GM12865 (cell line): ENCODE measurements around the gene HAP1.
A peak's percentile ranks its signal among the peaks of the same experiment; 100 is the strongest.
"Not testable (repeated sequence)": the region's sequence is repeated elsewhere in the genome, so short reads cannot be mapped to it uniquely, and the experiment has no call there.

Source experiments
- DNase-seq: peaks from one replicate; pipeline ENCODE4 v3.0.0; 2010; ENCODE audit warnings: low read depth
- H3K4me3 ChIP-seq: 2 replicates; pipeline ENCODE4 v1.5.1; 2011; ENCODE audit warnings: mild to moderate bottlenecking, low read depth, low read length, control low read depth
- TF ChIP-seq, protein P1 (sequence below): IDR thresholded peaks from 2 replicates; pipeline ENCODE4 v1.5.1; 2011; ENCODE audit warnings: low read length, control low read depth, low read depth, inconsistent platforms; ENCODE audit not compliant: insufficient read depth; ENCODE audit errors: missing control alignments

HAP1 gene

DNA sequence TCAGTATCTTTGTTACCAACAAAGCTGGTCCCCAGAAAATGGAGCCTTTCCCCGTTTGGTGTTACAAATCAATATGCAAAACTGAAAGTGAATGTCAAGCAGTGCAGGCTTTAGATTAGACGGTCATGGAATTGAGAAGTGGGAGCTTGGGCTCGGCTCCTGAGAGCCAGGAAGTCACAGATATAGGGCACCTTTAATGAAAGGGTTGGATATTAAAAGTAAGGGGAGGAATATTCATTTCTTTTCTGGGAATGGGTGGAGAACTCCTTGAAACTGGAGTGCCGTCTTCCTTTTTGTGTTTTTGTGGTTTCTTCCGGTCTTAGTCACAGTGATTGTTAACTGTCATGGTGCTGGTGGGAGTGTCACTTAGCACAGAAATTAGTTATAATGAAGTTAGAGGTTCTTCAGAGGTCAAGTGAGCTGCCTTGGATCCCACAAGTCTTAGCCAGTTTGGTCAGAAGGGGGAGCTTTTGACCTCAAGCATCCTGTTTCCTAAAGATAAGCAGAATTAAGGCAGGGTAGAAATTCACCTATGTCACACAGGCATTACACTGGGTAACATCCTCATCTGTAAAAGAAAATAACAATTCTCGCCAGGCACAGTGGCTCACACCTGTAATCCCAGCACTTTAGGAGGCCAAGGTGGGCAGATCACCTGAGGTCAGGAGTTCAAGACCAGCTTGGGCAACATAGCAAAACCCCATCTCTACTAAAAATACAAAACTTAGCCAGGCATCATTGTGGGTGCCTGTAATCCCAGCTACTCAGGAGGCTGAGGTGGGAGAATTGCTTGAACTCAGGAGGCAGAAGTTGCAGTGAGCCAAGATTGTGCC, 55.3 kb downstream of the HAP1 start:
- DNase-seq = peak; percentile 94
- H3K4me3 ChIP-seq = peak overlapping the region; percentile 59
- TF ChIP-seq, protein P1, sequence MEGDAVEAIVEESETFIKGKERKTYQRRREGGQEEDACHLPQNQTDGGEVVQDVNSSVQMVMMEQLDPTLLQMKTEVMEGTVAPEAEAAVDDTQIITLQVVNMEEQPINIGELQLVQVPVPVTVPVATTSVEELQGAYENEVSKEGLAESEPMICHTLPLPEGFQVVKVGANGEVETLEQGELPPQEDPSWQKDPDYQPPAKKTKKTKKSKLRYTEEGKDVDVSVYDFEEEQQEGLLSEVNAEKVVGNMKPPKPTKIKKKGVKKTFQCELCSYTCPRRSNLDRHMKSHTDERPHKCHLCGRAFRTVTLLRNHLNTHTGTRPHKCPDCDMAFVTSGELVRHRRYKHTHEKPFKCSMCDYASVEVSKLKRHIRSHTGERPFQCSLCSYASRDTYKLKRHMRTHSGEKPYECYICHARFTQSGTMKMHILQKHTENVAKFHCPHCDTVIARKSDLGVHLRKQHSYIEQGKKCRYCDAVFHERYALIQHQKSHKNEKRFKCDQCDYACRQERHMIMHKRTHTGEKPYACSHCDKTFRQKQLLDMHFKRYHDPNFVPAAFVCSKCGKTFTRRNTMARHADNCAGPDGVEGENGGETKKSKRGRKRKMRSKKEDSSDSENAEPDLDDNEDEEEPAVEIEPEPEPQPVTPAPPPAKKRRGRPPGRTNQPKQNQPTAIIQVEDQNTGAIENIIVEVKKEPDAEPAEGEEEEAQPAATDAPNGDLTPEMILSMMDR = peak; percentile 42

DNA sequence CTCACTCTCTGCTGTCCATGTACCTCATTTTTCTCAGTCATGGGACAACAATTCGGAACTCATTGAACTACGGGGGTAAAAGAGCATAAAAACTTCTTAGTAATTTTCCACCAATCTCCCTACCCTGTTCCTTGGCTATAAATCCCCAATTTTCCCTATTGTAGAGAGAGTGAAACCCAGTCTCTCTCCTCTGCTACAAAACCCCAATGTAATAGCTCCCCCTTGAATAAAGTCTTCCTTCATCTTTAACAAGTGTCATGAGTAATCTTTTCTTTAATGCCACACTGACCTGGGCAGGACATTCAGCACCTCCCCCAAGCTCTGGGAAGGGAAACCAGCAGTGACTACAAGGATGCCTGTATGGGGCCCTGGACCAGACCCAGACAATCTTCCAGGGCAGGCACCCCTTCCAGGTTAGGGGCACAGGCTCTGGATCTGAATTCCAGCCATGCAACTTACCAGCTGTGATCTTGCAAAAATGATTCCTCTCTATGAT, 56.0 kb downstream of the HAP1 start:
- TF ChIP-seq, protein P1 = no peak
- H3K4me3 ChIP-seq = peak overlapping the region; percentile 59
- DNase-seq = peak; percentile 78

DNA sequence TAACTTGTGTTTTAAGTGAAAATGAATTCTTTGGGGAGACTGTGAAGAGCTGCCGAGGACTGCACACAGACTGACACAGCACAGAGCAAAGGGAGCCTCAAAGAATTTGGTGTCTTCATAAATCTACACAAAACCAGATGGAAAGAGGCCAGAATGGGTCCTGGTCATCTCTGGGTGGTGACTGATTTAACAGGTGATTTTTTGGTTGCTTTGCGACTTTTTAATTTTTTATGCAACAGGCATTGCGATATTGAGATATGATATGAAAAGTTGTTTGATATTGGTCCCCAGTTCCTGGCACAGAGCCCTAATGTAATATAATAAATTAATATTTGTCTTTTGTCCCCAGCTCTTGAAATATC, 58.4 kb downstream of the HAP1 start:
- H3K4me3 ChIP-seq = no peak overlapping the region
- no peak for DNase-seq
- TF ChIP-seq, protein P1 = no peak

DNA sequence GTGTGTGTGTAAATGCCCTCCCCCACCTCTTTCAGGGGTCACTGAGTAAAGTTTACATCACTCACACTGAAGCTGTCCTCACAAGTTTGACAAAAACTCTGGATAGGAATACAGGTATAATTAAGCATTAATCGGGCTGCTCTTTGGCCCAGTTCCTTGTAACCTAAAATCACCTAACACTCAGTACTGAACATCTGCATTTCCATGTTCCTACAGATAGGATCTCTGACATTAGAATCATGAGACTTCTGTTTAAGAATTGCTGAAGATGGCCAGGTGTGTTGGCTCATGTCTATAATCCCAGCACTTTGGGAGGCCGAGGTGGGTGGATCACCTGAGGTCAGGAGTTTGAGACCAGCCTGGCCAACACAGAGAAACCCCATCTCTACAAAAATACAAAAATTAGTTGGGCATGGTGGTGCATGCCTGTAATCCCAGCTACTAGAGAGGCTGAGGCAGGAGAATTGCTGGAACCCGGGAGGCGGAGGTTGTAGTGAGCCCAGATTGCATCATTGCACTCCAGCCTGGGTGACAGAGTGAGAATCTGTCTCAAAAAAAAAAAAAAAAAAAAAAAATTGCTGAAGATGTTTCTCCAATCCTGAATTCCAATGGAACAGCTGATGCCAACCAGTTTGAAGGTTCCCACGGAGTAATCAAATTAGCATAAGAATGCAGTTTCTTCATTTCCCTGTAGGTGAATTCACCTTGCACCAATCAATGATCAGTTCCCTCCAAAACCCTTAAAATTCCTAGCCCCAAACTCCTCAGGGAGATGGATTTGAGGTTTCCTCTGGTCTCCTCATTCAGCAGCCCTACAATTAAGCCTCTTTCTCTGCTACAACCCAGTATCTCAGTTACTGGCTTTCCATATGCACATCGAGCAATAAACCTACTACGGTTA, 59.0 kb downstream of the HAP1 start:
- not testable (repeated sequence) for DNase-seq, H3K4me3 ChIP-seq
